GM18907 (cell line): ENCODE data around the gene RGS18.
"Not testable (repeated sequence)": the region's sequence is repeated elsewhere in the genome, so short reads cannot be mapped to it uniquely, and the experiment has no call there.

Source experiments
- ATAC-seq: cut with Tn5 transposase; IDR thresholded peaks from one replicate; pipeline ENCODE4 v1.9.1; 2021; ENCODE audit warnings: mild to moderate bottlenecking, moderate library complexity; ENCODE audit not compliant: unreplicated experiment

RGS18 gene

DNA sequence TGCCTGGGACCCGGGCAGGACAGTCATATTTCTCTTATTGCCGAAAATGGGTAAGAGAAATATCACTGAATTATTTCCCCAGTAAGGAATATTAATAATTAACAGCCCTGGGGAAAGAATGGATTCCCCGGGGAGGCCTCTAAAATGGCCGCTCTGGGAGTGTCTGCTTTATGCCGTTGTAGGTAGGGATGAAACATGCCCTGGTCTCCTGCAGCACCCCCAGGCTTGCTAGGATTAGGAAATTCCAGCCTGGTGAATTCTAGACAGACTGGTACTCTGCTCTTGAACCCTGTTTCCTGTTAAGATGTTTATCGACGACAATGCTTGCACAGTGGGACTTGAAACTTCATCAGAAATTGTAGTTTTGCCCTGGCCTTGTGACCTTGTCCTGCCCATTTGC lies 6.7 kb downstream of the RGS18 start:
- not testable (repeated sequence) for ATAC-seq

DNA sequence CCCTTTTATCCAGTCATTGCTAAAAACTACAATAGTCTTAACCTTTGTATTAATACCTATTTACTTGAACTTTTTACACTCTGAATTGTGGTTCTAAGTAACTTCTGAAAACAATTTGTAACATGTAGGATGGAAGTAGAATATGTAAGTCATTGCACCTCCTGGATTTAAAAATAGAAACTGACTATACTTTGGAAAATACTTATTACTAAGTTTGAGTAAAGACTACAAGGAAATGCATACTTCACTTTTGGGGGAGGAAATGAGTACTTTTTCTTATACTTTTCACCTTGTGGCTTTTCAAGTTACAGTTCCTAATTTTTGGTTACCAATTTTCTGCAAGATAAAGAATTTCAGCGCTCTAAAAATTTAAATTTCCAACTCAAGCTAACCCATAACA lies 8.7 kb downstream of the RGS18 start:
- ATAC-seq: no peak

DNA sequence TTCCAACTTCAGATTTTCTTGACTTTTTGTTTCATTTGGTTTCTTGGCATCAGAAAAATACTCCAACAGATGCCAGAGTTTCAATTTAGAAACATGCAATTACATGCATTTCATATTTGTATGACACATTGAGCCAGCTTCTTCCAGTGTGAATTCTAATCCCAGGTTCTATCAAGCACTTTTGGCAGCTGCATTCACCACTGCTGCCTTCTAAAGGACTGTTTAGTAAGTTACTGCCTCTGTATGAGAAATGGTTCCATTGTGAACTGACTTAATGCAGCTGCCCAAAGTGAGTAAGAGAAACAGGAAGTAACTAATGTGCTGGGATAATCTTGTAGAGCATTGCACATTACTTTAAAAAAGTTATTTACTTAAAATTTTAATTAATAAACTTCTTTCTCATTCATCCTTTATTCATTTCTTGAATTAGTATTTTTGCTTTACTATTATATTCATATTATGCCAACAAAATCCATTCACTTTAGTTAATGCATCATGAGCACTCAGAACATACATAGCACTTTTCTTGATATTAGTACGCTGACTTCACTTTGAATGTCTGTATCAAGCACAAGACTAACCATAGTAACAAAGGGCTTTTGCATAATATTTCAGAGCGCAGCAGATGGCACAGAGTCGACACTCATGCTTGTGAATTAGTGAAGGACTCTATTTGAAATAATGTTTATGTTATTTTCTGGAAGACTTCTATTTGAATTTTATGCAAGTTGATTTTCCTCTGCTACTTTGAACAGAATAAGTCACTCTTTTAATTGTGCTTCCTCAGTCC lies 9.8 kb downstream of the RGS18 start:
- no peak for ATAC-seq

DNA sequence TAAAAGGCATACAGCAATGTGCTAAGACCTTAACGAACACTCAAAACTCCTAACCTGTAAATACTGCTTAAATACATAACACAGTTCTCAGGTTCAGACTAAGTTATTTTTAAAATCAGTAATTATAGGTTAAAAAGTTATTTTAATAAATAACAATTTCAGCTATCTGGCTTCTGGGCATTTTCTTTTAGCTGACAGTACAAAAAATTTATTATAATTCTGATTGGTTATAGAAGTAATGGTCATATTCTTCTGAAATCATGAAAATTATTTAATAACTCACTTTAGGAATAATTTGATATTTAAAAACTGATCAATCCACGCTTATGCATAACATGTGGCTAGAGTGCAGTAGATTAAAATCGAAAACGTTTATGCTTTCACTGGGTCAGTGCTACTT lies 10.7 kb downstream of the RGS18 start:
- ATAC-seq: no peak

DNA sequence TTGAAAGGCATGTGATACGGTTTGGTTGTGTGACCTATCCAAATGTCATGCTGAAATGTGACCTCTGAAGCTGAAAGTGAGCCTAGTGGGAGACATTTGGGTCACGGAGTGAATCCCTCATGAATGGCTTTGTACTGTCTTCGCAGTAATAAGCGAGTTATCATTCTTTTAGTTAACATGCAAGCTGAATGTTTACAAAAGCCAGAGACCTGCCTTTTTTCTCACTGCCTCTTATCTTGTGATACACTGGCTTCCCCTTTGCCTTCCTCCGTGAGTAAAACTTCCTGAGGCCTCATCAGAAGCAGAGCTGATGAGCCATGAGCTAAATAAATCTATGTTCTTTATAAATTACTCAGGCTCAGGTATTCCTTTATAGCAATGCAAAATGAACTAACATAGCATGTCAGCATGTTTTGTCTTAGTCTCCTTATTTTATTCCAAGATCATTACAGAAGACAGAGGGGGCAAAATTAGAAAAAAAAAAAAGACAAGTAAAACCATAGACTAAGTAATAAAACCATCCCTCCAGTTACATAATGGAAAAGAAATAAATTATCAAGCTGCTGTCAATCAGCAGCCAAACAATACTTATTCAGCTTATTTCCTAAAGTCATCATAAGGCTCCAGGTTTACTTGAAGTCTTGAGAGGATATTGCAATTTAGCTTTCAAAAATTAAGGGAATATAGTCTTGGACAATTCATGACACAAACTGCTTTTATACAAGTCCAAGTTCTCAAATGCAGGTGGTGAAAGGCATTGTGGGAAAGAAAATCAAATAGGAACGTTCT lies 12.1 kb downstream of the RGS18 start:
- no peak for ATAC-seq

DNA sequence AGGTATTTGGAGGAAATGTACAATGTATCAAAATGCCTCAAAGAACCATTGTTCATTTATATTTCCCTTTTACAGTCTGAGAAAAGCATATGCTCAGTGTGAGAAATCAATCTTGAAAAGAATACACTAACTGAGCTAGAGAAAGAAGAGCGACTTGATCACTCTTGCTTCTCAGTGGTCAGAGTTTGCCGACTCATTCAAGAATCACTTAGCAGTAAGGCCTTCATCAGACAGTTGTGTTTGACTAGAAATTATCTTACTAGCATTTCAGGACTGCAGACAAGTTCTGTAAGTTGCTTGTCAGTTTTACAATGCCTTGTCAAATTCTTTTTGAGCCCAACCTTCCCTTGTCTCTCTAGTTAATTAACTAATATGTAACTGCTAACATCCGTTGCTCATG lies 12.9 kb downstream of the RGS18 start:
- ATAC-seq: no peak

DNA sequence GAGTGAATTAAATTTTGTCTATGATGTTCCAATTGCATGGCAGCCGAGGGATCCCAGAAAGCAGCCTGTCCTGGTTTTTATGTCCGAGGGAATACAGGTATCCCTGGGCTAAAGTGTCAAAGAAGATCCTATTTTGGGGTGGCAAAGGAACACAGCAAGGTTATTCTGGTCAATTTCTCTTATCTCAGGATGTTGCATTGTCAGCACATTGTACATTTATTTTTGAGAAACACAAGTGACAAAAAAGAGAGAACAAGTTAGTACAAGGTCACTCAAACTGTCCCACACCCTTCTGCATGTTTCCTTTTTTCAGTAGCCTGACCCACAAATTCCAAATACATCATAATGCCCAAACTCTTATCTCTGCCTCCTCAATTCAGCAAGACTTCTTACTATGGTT lies 17.7 kb downstream of the RGS18 start:
- no peak for ATAC-seq

DNA sequence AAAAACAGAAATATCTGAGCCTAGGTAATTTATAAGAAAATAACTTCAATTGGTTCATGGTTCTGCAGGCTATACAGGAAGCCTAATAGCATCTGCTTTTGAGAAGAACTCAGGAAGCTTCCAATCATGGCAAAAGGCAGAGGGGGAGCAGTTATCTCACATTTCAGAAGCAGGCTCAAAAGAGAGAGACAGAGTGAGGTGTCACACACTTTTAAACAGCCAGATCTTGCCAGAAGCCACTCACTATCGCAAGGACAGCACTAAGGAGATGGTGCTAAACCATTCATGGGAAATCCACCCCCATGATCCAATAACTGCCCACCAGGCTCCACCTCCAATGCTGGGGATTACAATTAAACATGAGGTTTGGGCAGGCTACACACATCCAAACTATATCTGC lies 25.5 kb downstream of the RGS18 start:
- no peak for ATAC-seq

DNA sequence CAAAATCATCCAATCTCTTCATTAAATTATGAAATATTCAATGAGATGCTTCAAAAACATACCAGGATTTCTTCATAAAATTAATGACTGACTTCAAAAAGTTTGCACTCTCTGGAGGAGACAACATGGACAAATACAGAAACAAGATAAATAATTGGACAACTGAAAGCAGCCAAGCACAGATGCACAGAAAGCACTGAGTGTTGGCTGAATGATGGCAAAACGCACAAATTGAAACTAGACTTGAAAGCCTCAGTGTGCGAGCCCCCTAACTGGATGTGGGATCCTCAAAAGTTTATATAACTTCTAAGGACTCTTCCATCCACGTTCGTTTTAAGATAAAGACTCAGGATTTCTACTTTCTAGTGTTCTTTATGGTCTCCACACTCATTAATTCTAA lies 27.9 kb downstream of the RGS18 start:
- no peak for ATAC-seq

DNA sequence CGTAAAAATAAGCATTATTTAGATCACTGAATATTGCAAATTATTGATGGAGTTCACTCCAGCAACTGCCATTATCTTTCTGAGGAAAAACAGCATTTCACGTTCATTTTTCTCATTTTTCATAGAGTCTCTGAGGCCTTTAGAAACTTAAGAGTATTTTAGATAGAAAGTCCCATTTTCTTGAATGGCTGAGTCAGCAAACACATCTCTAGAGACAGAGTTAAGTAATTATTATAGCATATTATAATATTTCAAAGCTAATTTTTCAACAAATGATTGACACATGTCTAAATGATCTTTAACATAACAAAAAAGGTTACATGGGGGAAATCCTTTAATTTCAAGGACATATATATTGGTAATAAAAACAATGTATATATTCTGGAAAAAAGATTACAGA lies 31.8 kb downstream of the RGS18 start:
- ATAC-seq: no peak

DNA sequence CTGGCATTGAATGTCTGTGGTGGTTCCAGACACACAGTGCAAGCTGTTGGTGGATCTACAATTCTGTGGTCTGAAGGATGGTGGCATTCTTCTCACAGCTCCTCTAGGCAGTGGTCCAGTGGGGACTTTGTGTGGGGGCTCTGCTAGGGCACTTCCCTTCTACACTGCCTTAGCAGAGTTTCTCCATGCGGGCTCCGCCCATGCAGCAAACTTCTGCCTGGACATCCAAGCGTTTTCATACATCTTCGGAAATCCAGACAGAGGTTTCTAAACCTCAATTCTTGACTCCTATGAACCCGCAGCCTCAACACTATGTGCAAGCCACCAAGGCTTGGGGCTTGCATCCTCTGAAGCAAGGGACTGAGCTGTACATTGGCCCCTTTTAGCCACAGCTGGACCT lies 43.0 kb downstream of the RGS18 start:
- no peak for ATAC-seq

DNA sequence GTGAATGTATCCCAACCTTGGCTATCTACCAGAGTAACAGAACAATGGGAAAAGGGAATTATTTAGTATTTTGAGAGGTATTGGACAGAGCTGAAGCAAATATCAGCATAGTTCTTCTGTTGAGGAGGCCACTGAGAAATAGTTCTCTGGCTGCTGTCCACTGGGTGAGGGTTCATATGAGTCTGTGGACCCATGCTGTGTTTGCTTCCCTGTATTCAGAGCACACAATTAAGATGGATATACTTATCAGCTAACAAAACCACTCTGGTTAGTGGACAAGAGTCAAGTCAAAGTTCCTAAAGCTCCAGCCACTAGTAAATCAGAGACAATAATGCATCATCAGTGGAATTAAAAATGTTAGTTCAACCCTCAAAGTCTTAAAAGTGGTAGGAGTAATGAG lies 66.1 kb downstream of the RGS18 start:
- ATAC-seq: no peak

DNA sequence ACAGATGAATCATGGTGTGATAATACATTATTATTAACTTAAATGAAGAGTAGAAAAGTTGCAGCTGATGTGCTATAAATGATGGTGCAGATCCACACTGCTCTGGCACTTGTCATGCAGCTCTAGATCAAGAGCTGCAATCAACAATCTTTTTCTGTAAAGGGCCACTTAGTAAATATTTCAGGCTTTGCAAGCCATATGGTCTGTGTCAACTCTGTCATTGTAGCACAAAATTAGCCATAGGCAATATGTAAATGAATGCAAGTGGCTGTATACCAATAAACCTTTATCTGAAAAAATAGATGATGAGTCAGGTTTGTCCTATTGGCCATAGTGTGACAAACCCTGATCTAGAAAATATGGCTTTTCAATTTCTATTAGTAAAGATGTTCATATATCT lies 66.6 kb downstream of the RGS18 start:
- no peak for ATAC-seq

DNA sequence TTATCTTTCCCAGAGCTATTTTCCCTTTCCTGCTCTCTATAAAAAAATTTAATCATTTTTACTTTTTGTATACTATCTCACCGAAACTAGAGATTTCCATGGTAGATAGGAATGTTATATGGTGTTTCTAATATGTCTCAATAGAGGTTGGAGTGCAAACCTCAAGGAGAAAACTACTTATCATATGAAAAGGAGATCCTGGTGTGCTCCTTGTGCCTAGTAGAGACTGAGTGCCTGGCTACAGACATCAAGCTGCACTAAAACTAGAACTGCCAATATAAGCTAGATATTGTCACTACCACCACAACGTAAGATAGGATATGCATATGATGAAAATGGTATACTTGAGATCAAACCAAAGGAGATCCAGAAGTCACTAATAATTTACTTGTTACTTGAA lies 67.0 kb downstream of the RGS18 start:
- ATAC-seq: no peak

DNA sequence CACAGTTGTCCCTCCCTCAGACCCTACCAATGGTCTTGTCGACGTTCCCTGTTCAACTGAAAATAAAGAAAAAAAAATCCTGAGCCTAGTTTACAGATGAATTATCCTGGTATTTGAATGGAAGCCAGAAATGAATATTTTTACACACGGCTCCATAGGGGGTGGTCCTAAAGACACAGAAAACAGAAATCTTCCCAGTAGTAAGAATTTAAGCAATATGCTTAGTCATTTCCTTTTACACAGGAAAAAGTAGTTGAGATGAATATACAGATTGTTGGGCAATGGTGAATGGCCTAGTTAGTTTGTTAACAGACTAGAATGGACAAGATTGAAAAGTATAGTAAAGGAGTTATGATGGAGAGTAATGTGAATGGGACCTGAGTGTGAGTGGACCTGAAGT lies 67.4 kb downstream of the RGS18 start:
- ATAC-seq: no peak

DNA sequence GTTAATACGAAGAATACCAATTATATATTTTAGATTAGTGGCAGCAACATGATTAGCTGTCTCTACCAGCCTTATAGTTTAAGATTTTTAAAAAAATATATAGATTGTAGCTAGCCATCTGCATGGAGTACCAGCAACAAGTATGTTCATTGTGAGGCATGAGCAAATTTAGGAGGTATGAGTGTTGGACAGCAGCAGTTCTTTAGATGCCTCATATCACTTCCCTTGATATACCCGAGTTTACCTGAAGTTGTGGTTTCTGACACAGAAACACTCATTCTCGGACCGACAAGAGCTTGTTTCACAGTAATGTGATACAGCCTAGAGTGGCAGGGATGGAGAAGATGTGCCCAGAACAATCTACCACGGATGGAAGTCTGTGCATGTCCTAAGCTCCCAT lies 69.1 kb downstream of the RGS18 start:
- no peak for ATAC-seq

DNA sequence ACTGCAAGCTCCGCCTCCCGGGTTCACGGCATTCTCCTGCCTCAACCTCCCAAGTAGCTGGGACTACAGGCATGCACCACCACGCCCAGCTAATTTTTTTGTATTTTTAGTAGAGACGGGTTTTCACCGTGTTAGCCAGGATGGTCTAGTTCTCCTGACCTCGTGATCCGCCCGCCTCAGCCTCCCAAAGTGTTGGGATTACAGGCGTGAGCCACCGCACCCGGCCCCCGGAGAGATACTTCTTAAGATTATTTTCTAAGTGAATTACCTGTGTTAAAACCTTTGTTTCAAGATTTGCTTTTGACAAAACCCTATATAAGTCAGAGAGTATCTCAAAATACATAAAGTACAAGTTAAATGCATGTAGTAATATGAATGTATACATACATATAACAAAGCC lies 69.7 kb downstream of the RGS18 start:
- ATAC-seq: not testable (repeated sequence)

DNA sequence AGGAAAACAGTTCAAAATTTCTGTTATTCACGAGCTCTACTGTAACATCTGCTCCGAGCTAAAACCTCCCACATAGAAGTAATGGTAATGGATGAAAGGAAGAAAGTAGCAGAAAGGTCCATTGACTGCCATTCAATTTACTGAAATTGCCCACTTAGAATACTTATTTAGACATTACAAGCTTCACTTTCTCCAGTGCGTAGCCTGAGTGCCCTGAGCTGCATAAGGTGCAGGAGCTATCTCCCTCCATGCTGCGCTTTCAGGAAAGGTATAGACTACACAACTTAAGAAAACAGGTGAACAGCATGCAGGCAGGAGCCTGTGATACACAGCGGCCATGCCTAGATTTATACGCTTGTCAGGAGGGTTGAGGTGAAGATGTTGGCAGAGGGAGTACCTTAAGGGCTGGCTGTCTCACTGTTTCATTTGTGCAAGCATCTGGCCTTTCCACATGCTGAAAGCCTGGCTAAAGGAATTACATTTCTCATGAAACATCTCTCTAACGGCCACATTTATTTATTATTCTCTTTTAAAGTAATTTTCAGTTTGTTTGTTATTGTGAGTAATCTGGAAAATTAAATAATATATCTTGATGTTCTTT lies 74.7 kb downstream of the RGS18 start:
- ATAC-seq: no peak

DNA sequence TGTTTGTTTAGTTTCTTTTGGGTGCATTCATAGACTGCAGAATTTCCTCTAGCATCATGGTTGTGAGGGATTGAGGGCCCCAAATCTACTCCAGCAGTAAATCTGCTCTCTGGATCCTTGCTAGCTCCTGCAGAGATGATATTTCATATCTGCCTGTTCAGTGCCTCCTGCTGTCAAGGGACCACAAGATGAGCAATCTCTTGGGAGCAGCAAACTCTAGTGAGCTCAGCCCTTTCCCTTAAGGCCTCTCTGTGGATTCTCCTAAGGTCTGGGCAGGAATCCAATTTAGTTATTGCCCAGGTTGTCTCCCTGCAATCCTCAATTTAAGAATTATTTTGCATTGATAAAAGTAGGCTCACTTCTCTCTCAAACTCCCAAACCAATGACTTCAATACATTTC lies 76.9 kb downstream of the RGS18 start:
- no peak for ATAC-seq
